HEK293 (cell line): Measurements from ENCODE around the gene TMSB15B.

Source experiments
- CTCF ChIP-seq: fragments of 450-650 bp; formaldehyde crosslinking; IDR thresholded peaks from 2 replicates; pipeline ENCODE4 v1.5.1; 2016; ENCODE audit warnings: missing biosample characterization, missing genetic modification characterization
- OVOL3 ChIP-seq: fragments of 450-650 bp; formaldehyde crosslinking; IDR thresholded peaks from 2 replicates; pipeline ENCODE4 v1.5.1; 2016; ENCODE audit warnings: missing biosample characterization, missing genetic modification characterization
- RBAK ChIP-seq: fragments of 450-650 bp; formaldehyde crosslinking; IDR thresholded peaks from 2 replicates; pipeline ENCODE4 v1.5.1; 2016; ENCODE audit warnings: missing biosample characterization, missing genetic modification characterization
- SP2 ChIP-seq: fragments of 450-650 bp; formaldehyde crosslinking; IDR thresholded peaks from 2 replicates; pipeline ENCODE4 v1.5.1; 2016; ENCODE audit warnings: missing biosample characterization, missing genetic modification characterization
- ZBTB21 ChIP-seq: fragments of 450-650 bp; formaldehyde crosslinking; IDR thresholded peaks from 2 replicates; pipeline ENCODE4 v1.5.1; 2017; ENCODE audit warnings: missing biosample characterization, missing genetic modification characterization
- ZFP41 ChIP-seq: fragments of 450-650 bp; formaldehyde crosslinking; IDR thresholded peaks from 2 replicates; pipeline ENCODE4 v1.5.1; 2016; ENCODE audit warnings: missing biosample characterization, missing genetic modification characterization, borderline replicate concordance
- ZNF112 ChIP-seq: fragments of 450-650 bp; formaldehyde crosslinking; IDR thresholded peaks from 2 replicates; pipeline ENCODE4 v1.5.0; 2017; ENCODE audit warnings: missing biosample characterization, missing genetic modification characterization
- ZNF311 ChIP-seq: fragments of 450-650 bp; formaldehyde crosslinking; IDR thresholded peaks from 2 replicates; pipeline ENCODE4 v1.5.1; 2017; ENCODE audit warnings: missing biosample characterization, missing genetic modification characterization, borderline replicate concordance
- ZNF843 ChIP-seq: fragments of 450-650 bp; formaldehyde crosslinking; IDR thresholded peaks from 2 replicates; pipeline ENCODE4 v1.5.1; 2016; ENCODE audit warnings: missing biosample characterization, missing genetic modification characterization
- TF ChIP-seq, protein P1 (sequence below): fragments of 450-650 bp; formaldehyde crosslinking; IDR thresholded peaks from 2 replicates; pipeline ENCODE4 v1.5.1; 2016; ENCODE audit warnings: missing biosample characterization, missing genetic modification characterization
- TF ChIP-seq, protein P2 (sequence below): fragments of 450-650 bp; formaldehyde crosslinking; IDR thresholded peaks from 2 replicates; pipeline ENCODE4 v1.5.1; 2016; ENCODE audit warnings: missing biosample characterization, missing genetic modification characterization

DNA sequence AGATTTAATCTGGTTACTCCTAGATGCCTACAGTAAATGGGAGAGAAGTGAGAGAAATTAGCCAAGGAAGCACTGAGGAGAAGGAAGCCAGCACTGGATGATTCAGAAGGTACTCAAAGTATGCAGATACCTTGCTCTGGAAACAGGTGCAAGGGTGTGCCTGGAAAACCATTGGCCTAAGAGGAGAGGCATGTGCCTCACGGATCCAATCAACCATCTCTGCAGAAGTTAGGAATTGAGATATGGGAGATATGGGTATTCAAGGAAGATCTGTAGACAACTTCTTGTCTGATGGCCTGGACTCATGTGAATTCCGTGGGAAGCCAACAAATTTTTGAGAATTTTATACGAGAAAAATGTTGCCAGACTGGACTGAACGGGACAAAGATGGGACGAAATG is 46.4 kb downstream of the TMSB15B start:
- TF ChIP-seq CTCF (no peak), SP2 (tag by site-specific recombination) (no peak), ZNF843 (no peak), ZBTB21 (tag by site-specific recombination) (no peak), ZNF311 (tag by site-specific recombination) (no peak), OVOL3 (tag by site-specific recombination) (no peak), ZNF112 (tag by site-specific recombination) (no peak), ZFP41 (tag by site-specific recombination) (no peak), RBAK (tag by site-specific recombination) (no peak)
- TF ChIP-seq, protein P1, sequence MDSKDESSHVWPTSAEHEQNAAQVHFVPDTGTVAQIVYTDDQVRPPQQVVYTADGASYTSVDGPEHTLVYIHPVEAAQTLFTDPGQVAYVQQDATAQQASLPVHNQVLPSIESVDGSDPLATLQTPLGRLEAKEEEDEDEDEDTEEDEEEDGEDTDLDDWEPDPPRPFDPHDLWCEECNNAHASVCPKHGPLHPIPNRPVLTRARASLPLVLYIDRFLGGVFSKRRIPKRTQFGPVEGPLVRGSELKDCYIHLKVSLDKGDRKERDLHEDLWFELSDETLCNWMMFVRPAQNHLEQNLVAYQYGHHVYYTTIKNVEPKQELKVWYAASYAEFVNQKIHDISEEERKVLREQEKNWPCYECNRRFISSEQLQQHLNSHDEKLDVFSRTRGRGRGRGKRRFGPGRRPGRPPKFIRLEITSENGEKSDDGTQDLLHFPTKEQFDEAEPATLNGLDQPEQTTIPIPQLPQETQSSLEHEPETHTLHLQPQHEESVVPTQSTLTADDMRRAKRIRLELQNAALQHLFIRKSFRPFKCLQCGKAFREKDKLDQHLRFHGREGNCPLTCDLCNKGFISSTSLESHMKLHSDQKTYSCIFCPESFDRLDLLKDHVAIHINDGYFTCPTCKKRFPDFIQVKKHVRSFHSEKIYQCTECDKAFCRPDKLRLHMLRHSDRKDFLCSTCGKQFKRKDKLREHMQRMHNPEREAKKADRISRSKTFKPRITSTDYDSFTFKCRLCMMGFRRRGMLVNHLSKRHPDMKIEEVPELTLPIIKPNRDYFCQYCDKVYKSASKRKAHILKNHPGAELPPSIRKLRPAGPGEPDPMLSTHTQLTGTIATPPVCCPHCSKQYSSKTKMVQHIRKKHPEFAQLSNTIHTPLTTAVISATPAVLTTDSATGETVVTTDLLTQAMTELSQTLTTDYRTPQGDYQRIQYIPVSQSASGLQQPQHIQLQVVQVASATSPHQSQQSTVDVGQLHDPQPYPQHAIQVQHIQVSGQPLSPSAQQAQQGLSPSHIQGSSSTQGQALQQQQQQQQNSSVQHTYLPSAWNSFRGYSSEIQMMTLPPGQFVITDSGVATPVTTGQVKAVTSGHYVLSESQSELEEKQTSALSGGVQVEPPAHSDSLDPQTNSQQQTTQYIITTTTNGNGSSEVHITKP (tag by site-specific recombination): no peak
- TF ChIP-seq, protein P2, sequence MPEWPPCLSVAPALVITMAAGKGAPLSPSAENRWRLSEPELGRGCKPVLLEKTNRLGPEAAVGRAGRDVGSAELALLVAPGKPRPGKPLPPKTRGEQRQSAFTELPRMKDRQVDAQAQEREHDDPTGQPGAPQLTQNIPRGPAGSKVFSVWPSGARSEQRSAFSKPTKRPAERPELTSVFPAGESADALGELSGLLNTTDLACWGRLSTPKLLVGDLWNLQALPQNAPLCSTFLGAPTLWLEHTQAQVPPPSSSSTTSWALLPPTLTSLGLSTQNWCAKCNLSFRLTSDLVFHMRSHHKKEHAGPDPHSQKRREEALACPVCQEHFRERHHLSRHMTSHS (tag by site-specific recombination): no peak
